IMR-90 (cell line): ENCODE data around the gene CABP4. TPM values are rescaled to one million over a fixed set of nuclear protein-coding genes. Genes with fewer than 3 reads are reported as not detected.

Experiments
- ATAC-seq: fragments of 200-7000 bp; cut with Tn5 transposase; 2 replicates; pipeline ENCODE4 v1.9.1; 2020; ENCODE audit warnings: low read depth, mild to moderate bottlenecking, moderate library complexity
- BruUV-seq: library from RNA; stranded (reverse); fragments of 400-500 nt; replicated peaks from 2 replicates; lab custom pipeline; 2021; lab: Mats Ljungman, UMichigan
- CTCF ChIA-PET: fragments of 300-600 bp; formaldehyde crosslinking; extraction: SDS; loops from one replicate; lab custom pipeline; 2021; ENCODE audit warnings: antibody characterized with exemption; lab: Yijun Ruan, JAX
- POLR2A ChIA-PET: fragments of 300-600 bp; sonication (Branson Sonifier 250); formaldehyde crosslinking; loops from one replicate; lab custom pipeline; 2022; ENCODE audit warnings: antibody characterized with exemption; ENCODE audit not compliant: unreplicated experiment; lab: Charles Lee
- DNase-seq: peaks from one replicate; pipeline ENCODE4 v3.0.0; 2013
- H2AFZ ChIP-seq: replicated peaks from 2 replicates; pipeline ENCODE3; 2013; ENCODE audit warnings: low read length, mild to moderate bottlenecking; ENCODE audit not compliant: poor library complexity
- H2AK5ac ChIP-seq: 2 replicates; pipeline ENCODE4 v1.6.1; 2013; ENCODE audit warnings: low read depth, low read length, inconsistent platforms
- H2AK9ac ChIP-seq: replicated peaks from 2 replicates; pipeline ENCODE3; 2013; ENCODE audit warnings: mild to moderate bottlenecking, low read depth, low read length, moderate library complexity; ENCODE audit not compliant: poor library complexity
- H2BK120ac ChIP-seq: 2 replicates; pipeline ENCODE4 v1.6.1; 2013; ENCODE audit warnings: low read depth, low read length, inconsistent platforms
- H2BK15ac ChIP-seq: 3 replicates; pipeline ENCODE4 v1.6.1; 2013; ENCODE audit warnings: low read depth, low read length, inconsistent platforms
- H2BK20ac ChIP-seq: 2 replicates; pipeline ENCODE4 v1.6.1; 2013; ENCODE audit warnings: low read depth, mild to moderate bottlenecking, inconsistent platforms, low read length, moderate library complexity
- H2BK5ac ChIP-seq: 2 replicates; pipeline ENCODE4 v1.6.1; 2013; ENCODE audit warnings: mild to moderate bottlenecking, low read depth, low read length, inconsistent platforms; ENCODE audit not compliant: poor library complexity, severe bottlenecking
- H3K14ac ChIP-seq: replicated peaks from 2 replicates; pipeline ENCODE4 v1.6.1; 2013; ENCODE audit warnings: low read depth, low read length, inconsistent platforms
- H3K18ac ChIP-seq: 2 replicates; pipeline ENCODE4 v1.6.1; 2013; ENCODE audit warnings: low read depth, low read length, control low read depth
- H3K23ac ChIP-seq: 2 replicates; pipeline ENCODE4 v1.6.1; 2013; ENCODE audit warnings: low read depth, low read length, inconsistent platforms
- H3K27ac ChIP-seq: 2 replicates; pipeline ENCODE4 v1.5.1; 2013; ENCODE audit warnings: mild to moderate bottlenecking, control low read depth, low read length; ENCODE audit not compliant: insufficient read depth
- H3K27me3 ChIP-seq: 2 replicates; pipeline ENCODE4 v1.6.1; 2013; ENCODE audit warnings: low read length; ENCODE audit not compliant: control insufficient read depth, insufficient read depth
- H3K36me3 ChIP-seq: 2 replicates; pipeline ENCODE4 v1.6.1; 2013; ENCODE audit warnings: low read length, mixed read lengths; ENCODE audit not compliant: control insufficient read depth, insufficient read depth
- H3K4ac ChIP-seq: 2 replicates; pipeline ENCODE4 v1.6.1; 2013; ENCODE audit warnings: low read depth, low read length, inconsistent platforms
- H3K4me1 ChIP-seq: 2 replicates; pipeline ENCODE4 v1.6.1; 2013; ENCODE audit warnings: low read length, mixed read lengths; ENCODE audit not compliant: control insufficient read depth, insufficient read depth
- H3K4me2 ChIP-seq: 2 replicates; pipeline ENCODE4 v1.6.1; 2013; ENCODE audit warnings: low read depth, mild to moderate bottlenecking, control low read depth, low read length, moderate library complexity
- H3K4me3 ChIP-seq: 2 replicates; pipeline ENCODE4 v1.5.1; 2013; ENCODE audit warnings: low read depth, mild to moderate bottlenecking, control low read depth, low read length, moderate library complexity; ENCODE audit not compliant: insufficient read depth
- H3K56ac ChIP-seq: 2 replicates; pipeline ENCODE4 v1.6.1; 2013; ENCODE audit warnings: low read length, inconsistent platforms; ENCODE audit not compliant: insufficient read depth; ENCODE audit errors: extremely low read depth
- H3K79me1 ChIP-seq, 2 experiments: 2 replicates each; pipeline ENCODE4 v1.6.1; 2013; ENCODE audit warnings: low read length in 2 of 2, inconsistent platforms in 1 of 2, low read depth in 1 of 2
- H3K9ac ChIP-seq: 2 replicates; pipeline ENCODE4 v1.6.1; 2013; ENCODE audit warnings: low read depth, low read length, control low read depth
- H3K9me1 ChIP-seq: 2 replicates; pipeline ENCODE4 v1.6.1; 2013; ENCODE audit warnings: low read length, inconsistent platforms; ENCODE audit not compliant: insufficient read depth
- H3K9me3 ChIP-seq: 2 replicates; pipeline ENCODE4 v1.6.1; 2013; ENCODE audit warnings: low read length; ENCODE audit not compliant: control insufficient read depth, insufficient read depth
- H4K20me1 ChIP-seq: 2 replicates; pipeline ENCODE4 v1.6.1; 2013; ENCODE audit warnings: low read length, inconsistent platforms; ENCODE audit not compliant: insufficient read depth
- H4K5ac ChIP-seq: 2 replicates; pipeline ENCODE4 v1.6.1; 2013; ENCODE audit warnings: mild to moderate bottlenecking, low read depth, low read length, control low read depth
- H4K8ac ChIP-seq, 2 experiments: 2 replicates each; pipeline ENCODE4 v1.6.1; 2013; ENCODE audit warnings: low read depth in 2 of 2, low read length in 2 of 2, control low read depth in 1 of 2, inconsistent platforms in 1 of 2
- H4K91ac ChIP-seq: 2 replicates; pipeline ENCODE4 v1.6.1; 2013; ENCODE audit warnings: low read depth, low read length, inconsistent platforms; ENCODE audit not compliant: insufficient read depth
- BHLHE40 ChIP-seq: fragments of 150-350 bp; IDR thresholded peaks from 2 replicates; pipeline ENCODE4 v1.6.1; 2016; ENCODE audit warnings: mild to moderate bottlenecking, low read depth, low read length
- RAD21 ChIP-seq: IDR thresholded peaks from 2 replicates; pipeline ENCODE4 v1.6.1; 2012; ENCODE audit warnings: low read length, improper control_type of control experiment
- USF2 ChIP-seq: fragments of 150-350 bp; IDR thresholded peaks from 2 replicates; pipeline ENCODE4 v1.6.1; 2017; ENCODE audit warnings: mild to moderate bottlenecking, antibody characterized with exemption, low read length, low read depth
- WGBS, 2 experiments: methylation state at CpG; one replicate each; pipeline versions ENCODE4 v1.1.5 to v1.1.7; 2013; ENCODE audit warnings: missing lambda C conversion rate in 2 of 2; ENCODE audit not compliant: insufficient read length in 1 of 2; ENCODE audit errors: extremely low coverage in 2 of 2; 5-methylcytosine and 5-hydroxymethylcytosine counted together
- dilution Hi-C: fragments of 300-500 bp; cut with HindIII; formaldehyde crosslinking; loops from one replicate; pipeline ENCODE4 v1.14.3; 2018; ENCODE audit warnings: low sequenced_read_pairs; ENCODE audit not compliant: unreplicated experiment
- in situ Hi-C: fragments of 300-500 bp; cut with MboI; formaldehyde crosslinking; loops from 3 replicates; pipeline ENCODE4 v1.14.3; 2019; ENCODE audit warnings: low sequenced_read_pairs, inconsistent platforms, mixed read lengths
- intact Hi-C: fragments of 100-400 bp; cut with micrococcal nuclease; formaldehyde crosslinking; loops from 2 replicates; pipeline ENCODE4 v1.10.0; 2022
- polyA plus RNA-seq, 3 experiments: library from polyadenylated mRNA; depleted of rRNA; stranded (reverse); fragments of >200 nt; gene quantifications; 2 replicates each; pipeline ENCODE4 v1.2.3, GENCODE V29; 2012; ENCODE audit warnings: low replicate concordance in 1 of 3
- total RNA-seq: library from RNA; depleted of rRNA; stranded (reverse); fragments of >200 nt; gene quantifications from 2 replicates; pipeline ENCODE4 v1.2.3, GENCODE V29; 2012

The CABP4 gene
- total and polyA plus RNA-seq, 2 of the 4 experiments (the other 2 are of a cell fraction): not detected

- TF ChIP-seq USF2: peak; percentile 59; the same call in 1 of the 2 replicates
Measured at GRCh38 chr11:67468759-67469507, 13.8 kb downstream of the CABP4 start, which contains the start of gene TMEM134 (continued).

- peak overlapping the region; percentile 60 for H4K5ac ChIP-seq
- peaks cover 3% of the 10 kb centered on the region for H3K27me3 ChIP-seq
- H3K4me3 ChIP-seq: peak overlapping the region; percentile 45
- H3K4me1 ChIP-seq: peaks cover 4% of the 10 kb centered on the region
- H2AFZ ChIP-seq: peak overlapping the region; percentile 100
- peak overlapping the region; percentile 86 for H3K23ac ChIP-seq
- no TSS peak for BruUV-seq
- no peaks in the 10 kb centered on the region for H4K20me1 ChIP-seq
- POLR2A ChIA-PET: interaction anchor here (0.6 to 1.3 kb wide), 2 partner anchors 20 to 68 kb away, joined by 3 to 4 read pairs; partner anchors contain the start of gene PPP1CA
- peak overlapping the region; percentile 100 for H4K8ac ChIP-seq
- peak overlapping the region; percentile 93 for H4K91ac ChIP-seq
- H2AK9ac ChIP-seq: peak overlapping the region; percentile 94
- intact Hi-C loops (no loop called here), in situ Hi-C loops (no loop called here), dilution Hi-C loops (no loop called here)
- 13% methylated on average over 6 of the region's 9 CpGs; no CpG with 5 or more reads in 1 of the 2 experiments for WGBS, 2 experiments
- CTCF ChIA-PET: interaction anchor here (0.7 to 1.5 kb wide), 2 partner anchors 68 to 117 kb away, joined by 3 read pairs; partner anchors contain the start of gene PPP1CA
- TF ChIP-seq RAD21 (no peak), USF2 (no peak), BHLHE40 (no peak)
- no peak overlapping the region for H2BK15ac ChIP-seq
- peak overlapping the region; percentile 16 for H3K18ac ChIP-seq
- H3K9ac ChIP-seq: peak overlapping the region; percentile 71
- peak overlapping the region; percentile 98 for H3K14ac ChIP-seq
- H2BK5ac ChIP-seq: peak overlapping the region; percentile 35
- peaks cover 2% of the 10 kb centered on the region; the same call in 1 of the 2 replicates for H3K36me3 ChIP-seq
- H2BK120ac ChIP-seq: peak overlapping the region; percentile 61; the same call in 1 of the 2 replicates
- peaks cover 9% of the 10 kb centered on the region for H3K9me1 ChIP-seq
- H2AK5ac ChIP-seq: peak overlapping the region; percentile 87; the same call in 1 of the 2 replicates
- peak overlapping the region; percentile 74 for H3K4me2 ChIP-seq
- peak overlapping the region; percentile 42 for H3K56ac ChIP-seq
- peak overlapping the region; percentile 38 for H3K27ac ChIP-seq
- H2BK20ac ChIP-seq: no peak overlapping the region; the same call in 1 of the 2 replicates
- no peak for DNase-seq
- H3K9me3 ChIP-seq: no peaks in the 10 kb centered on the region
- peaks cover 4 to 19% of the 10 kb centered on the region in 2 experiments; a peak in 2 of 4 replicates for H3K79me1 ChIP-seq
- peak overlapping the region; percentile 94 for H3K4ac ChIP-seq
- no peak for ATAC-seq
Measured at GRCh38 chr11:67469508-67469811, 14.3 kb downstream of the CABP4 start.
